Upper lobe of left lung (tissue), 4 donors: ENCODE measurements around the gene NQO1.

Experiments
- CTCF ChIP-seq, 6 experiments: fragments of 450-650 bp in 4 of 6; fragments of 200-600 bp in 2 of 6; sonication (generic) in 2 of 6; IDR thresholded peaks; one replicate each; pipeline ENCODE4 v1.5.1; 2016 to 2019; ENCODE audit warnings: antibody characterized with exemption in 6 of 6
- POLR2AphosphoS5 ChIP-seq, 2 donors: sonication (generic); formaldehyde crosslinking; IDR thresholded peaks; one replicate each; pipeline ENCODE4 v1.5.1; 2017; ENCODE audit warnings: antibody characterized with exemption in 2 of 2

GRCh38 chr16:69663846-69664245 is 62.5 kb downstream of the NQO1 start:
- TF ChIP-seq CTCF (IDR thresholded peaks at IDR 0.05), result no peak
- no peak for TF ChIP-seq POLR2AphosphoS5 (IDR thresholded peaks at IDR 0.05)
